ENCODE measurements around the gene NEK11. TPM values are rescaled to one million over a fixed set of nuclear protein-coding genes. Genes with fewer than 3 reads are reported as not detected.

Gene NEK11
- total RNA-seq, 6 experiments from 2014 or later, result 0.25 to 1.1 (median 0.88) TPM

DNA sequence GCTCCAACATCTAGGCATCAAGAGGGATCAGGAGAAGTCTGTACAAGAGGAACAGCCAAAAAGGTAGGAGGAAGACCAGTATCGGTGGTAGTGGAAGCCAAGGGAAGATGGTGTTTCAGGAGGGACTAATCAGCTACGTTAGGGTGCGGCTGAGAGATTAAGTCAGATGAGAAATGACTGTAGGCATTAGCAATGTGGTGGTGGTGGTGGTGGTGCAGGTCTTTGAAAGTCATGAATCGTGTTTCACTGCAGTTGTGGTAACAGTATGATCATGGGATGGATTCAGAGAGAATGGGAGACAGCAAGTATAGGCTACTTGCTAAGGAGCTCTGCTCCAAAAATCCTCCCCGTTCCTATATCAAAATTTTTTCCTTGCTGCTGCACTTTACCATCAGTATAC lies 35.6 kb upstream of the NEK11 start:
- H3K4me1 ChIP-seq, result no peaks in the 10 kb centered on the region
- intact Hi-C loops (cut with DNase I), result no loop called here
- DNase-seq (no peak), ATAC-seq (no peak)
- TF ChIP-seq, protein P1, sequence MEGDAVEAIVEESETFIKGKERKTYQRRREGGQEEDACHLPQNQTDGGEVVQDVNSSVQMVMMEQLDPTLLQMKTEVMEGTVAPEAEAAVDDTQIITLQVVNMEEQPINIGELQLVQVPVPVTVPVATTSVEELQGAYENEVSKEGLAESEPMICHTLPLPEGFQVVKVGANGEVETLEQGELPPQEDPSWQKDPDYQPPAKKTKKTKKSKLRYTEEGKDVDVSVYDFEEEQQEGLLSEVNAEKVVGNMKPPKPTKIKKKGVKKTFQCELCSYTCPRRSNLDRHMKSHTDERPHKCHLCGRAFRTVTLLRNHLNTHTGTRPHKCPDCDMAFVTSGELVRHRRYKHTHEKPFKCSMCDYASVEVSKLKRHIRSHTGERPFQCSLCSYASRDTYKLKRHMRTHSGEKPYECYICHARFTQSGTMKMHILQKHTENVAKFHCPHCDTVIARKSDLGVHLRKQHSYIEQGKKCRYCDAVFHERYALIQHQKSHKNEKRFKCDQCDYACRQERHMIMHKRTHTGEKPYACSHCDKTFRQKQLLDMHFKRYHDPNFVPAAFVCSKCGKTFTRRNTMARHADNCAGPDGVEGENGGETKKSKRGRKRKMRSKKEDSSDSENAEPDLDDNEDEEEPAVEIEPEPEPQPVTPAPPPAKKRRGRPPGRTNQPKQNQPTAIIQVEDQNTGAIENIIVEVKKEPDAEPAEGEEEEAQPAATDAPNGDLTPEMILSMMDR (IDR thresholded peaks at IDR 0.05), result no peak
- TF ChIP-seq POLR2A (IDR thresholded peaks at IDR 0.05), result no peak
- no peaks in the 10 kb centered on the region for H3K27me3 ChIP-seq
- 93% methylated on average over 5 of the region's 5 CpGs for WGBS (ENCODE audit: insufficient coverage, low coverage, low lambda C conversion rate, missing lambda C conversion rate)
- no peak overlapping the region for H3K4me3 ChIP-seq
- H3K27ac ChIP-seq, result no peak overlapping the region
- peaks cover 0 to 5% (median 0%) of the 10 kb centered on the region in 4 donors for H3K36me3 ChIP-seq
- H3K9me3 ChIP-seq, result no peaks in the 10 kb centered on the region

- no peak for TF ChIP-seq POLR2A (IDR thresholded peaks at IDR 0.05)
- TF ChIP-seq, protein P1 (IDR thresholded peaks at IDR 0.05), result no peak
- intact Hi-C loops (cut with DNase I), result no loop called here
- no peak for ATAC-seq
Measured at GRCh38 chr3:130992344-130992743, 34.3 kb upstream of the NEK11 start.

DNA sequence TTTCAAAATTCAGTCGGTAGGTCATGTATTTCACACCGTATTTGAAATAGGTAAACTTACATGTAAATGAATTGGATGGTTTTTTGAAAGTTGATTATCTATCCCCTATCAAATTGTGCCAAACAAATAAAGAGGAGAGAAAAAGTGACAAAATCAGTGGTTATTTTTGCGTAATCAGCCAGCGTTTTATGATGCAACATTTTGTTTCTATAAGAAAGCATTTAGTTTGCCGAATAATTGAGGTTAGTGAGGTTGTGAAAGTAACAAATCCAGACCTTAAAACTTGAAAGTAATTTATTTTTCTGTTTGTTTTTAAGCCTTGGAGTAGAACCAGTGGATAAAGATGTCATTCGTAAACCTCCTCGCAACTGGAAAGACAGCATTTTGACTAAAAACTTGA lies 29.4 kb upstream of the NEK11 start:
- no peaks in the 10 kb centered on the region for H3K4me1 ChIP-seq
- H3K27me3 ChIP-seq, result no peaks in the 10 kb centered on the region
- TF ChIP-seq, protein P1 (IDR thresholded peaks at IDR 0.05), result no peak
- no peak for TF ChIP-seq POLR2A (IDR thresholded peaks at IDR 0.05)
- 63% methylated on average over 7 of the region's 7 CpGs for WGBS (ENCODE audit: insufficient coverage, low coverage, low lambda C conversion rate, missing lambda C conversion rate)
- no peak overlapping the region for H3K4me3 ChIP-seq
- no peaks in the 10 kb centered on the region for H3K9me3 ChIP-seq
- ATAC-seq (no peak), DNase-seq (no peak)
- intact Hi-C loops (cut with DNase I), result no loop called here
- no peak overlapping the region for H3K27ac ChIP-seq
- H3K36me3 ChIP-seq, result peaks cover 0 to 15% (median 0%) of the 10 kb centered on the region in 4 donors

More at GRCh38 chr3:130992344-130992743, 34.3 kb upstream of the NEK11 start:
- Histone ChIP-seq H3K27me3 (no peaks in the 10 kb centered on the region), H3K4me1 (no peaks in the 10 kb centered on the region), H3K4me3 (no peak overlapping the region), H3K36me3 (peaks cover 0 to 5% (median 0%) of the 10 kb centered on the region in 4 donors), H3K27ac (no peak overlapping the region), H3K9me3 (no peaks in the 10 kb centered on the region)
- DNase-seq, result no peak
- 65% methylated on average over 3 of the region's 3 CpGs for WGBS (ENCODE audit: insufficient coverage, low coverage, low lambda C conversion rate, missing lambda C conversion rate)

DNA sequence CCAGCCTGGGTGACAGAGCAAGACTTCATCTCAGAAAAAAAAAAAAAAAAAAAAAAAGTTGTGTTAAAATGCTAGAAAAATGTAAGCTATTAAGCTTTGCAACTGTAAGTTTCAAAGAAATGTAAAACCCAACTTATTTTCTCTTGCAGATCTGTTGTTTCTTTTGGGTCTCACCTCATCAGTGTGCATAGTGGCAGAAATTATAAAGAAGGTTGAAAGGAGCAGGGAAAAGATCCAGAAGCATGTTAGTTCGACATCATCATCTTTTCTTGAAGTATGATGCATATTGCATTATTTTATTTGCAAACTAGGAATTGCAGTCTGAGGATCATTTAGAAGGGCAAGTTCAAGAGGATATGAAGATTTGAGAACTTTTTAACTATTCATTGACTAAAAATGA lies 25.6 kb upstream of the NEK11 start:
- no peak for TF ChIP-seq POLR2A (IDR thresholded peaks at IDR 0.05)
- TF ChIP-seq, protein P1 (IDR thresholded peaks at IDR 0.05), result no peak
- ATAC-seq (no peak), DNase-seq (no peak)
- no peaks in the 10 kb centered on the region for H3K9me3 ChIP-seq
- H3K36me3 ChIP-seq, result peaks cover 0 to 12% (median 0%) of the 10 kb centered on the region in 4 donors
- 94% methylated on average over 1 of the region's 1 CpG for WGBS (ENCODE audit: insufficient coverage, low coverage, low lambda C conversion rate, missing lambda C conversion rate)
- H3K4me1 ChIP-seq, result no peaks in the 10 kb centered on the region
- H3K27me3 ChIP-seq, result no peaks in the 10 kb centered on the region
- no peak overlapping the region for H3K27ac ChIP-seq
- intact Hi-C loops (cut with DNase I), result no loop called here
- no peak overlapping the region for H3K4me3 ChIP-seq

DNA sequence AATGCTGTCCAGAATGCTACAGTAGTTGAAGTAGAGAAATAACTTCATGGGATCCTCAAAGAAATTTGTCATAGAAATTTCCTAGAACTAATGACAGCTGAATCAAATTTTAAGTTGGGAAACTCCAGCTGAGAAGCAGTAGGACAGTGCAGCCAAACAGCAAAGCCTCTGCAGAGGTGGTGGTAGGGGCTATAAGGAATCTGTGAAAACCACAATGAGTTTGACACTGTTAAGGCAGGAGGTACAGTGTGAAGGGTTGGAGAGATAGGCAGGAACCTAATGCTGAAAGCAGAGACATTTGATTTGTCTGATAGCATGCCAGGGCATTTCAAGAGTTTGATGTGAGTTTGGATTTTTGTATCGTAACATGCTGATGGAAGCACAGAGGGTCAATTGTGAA lies 22.1 kb upstream of the NEK11 start:
- Histone ChIP-seq H3K27me3 (no peaks in the 10 kb centered on the region), H3K4me3 (no peak overlapping the region), H3K27ac (no peak overlapping the region), H3K9me3 (no peaks in the 10 kb centered on the region), H3K4me1 (no peaks in the 10 kb centered on the region), H3K36me3 (no peaks in the 10 kb centered on the region)
- intact Hi-C loops (cut with DNase I), result no loop called here
- ATAC-seq (no peak), DNase-seq (no peak)
- WGBS (ENCODE audit: insufficient coverage, low coverage, low lambda C conversion rate, missing lambda C conversion rate), result 89% methylated on average over 1 of the region's 1 CpG
- TF ChIP-seq, protein P1 (IDR thresholded peaks at IDR 0.05), result no peak
- TF ChIP-seq POLR2A (IDR thresholded peaks at IDR 0.05), result no peak
